Thyroid gland (tissue), 4 donors: ENCODE data around the gene GDNF. TPM values are rescaled to one million over a fixed set of nuclear protein-coding genes. Genes with fewer than 3 reads are reported as not detected.
"Not testable (repeated sequence)": the region's sequence is repeated elsewhere in the genome, so short reads cannot be mapped to it uniquely, and the experiment has no call there.

ENCODE experiments used
- DNase-seq, 2 donors: peaks; one replicate each; pipeline ENCODE4 v3.0.0-alpha.2; 2019
- H3K27ac ChIP-seq, 3 donors: fragments of 200-600 bp; sonication (generic); 1 replicate in 2 of 3; 2 replicates in 1 of 3; pipeline ENCODE4 v1.5.1; 2016 to 2019; ENCODE audit warnings: mild to moderate bottlenecking in 1 of 3, moderate library complexity in 1 of 3
- H3K27me3 ChIP-seq: fragments of 200-600 bp; sonication (generic); one replicate; pipeline ENCODE4 v1.5.1; 2019
- H3K36me3 ChIP-seq, 2 donors: fragments of 200-600 bp; sonication (generic); one replicate each; pipeline ENCODE4 v1.5.1; 2016 to 2019
- H3K4me1 ChIP-seq, 2 donors: fragments of 200-600 bp; sonication (generic); one replicate each; pipeline ENCODE4 v1.5.1; 2017 to 2019
- H3K4me3 ChIP-seq, 3 donors: fragments of 200-600 bp; sonication (generic); replicated peaks in 1 of 3; 1 replicate in 2 of 3; 2 replicates in 1 of 3; pipeline ENCODE4 v1.5.1; 2016; ENCODE audit warnings: mild to moderate bottlenecking in 1 of 3
- H3K9me3 ChIP-seq: fragments of 200-600 bp; sonication (generic); one replicate; pipeline ENCODE4 v1.5.1; 2017
- CTCF ChIP-seq, 6 experiments: fragments of 200-600 bp in 3 of 6; fragments of 450-650 bp in 3 of 6; sonication (generic) in 3 of 6; IDR thresholded peaks; one replicate each; pipeline ENCODE4 v1.5.1; 2016 to 2019; ENCODE audit warnings: antibody characterized with exemption in 6 of 6, mild to moderate bottlenecking in 2 of 6, inconsistent platforms in 1 of 6, moderate library complexity in 1 of 6
- POLR2A ChIP-seq, 2 donors: fragments of 450-650 bp; IDR thresholded peaks; one replicate each; pipeline ENCODE4 v1.6.1; 2017; ENCODE audit warnings: antibody characterized with exemption in 2 of 2, mild to moderate bottlenecking in 2 of 2, moderate library complexity in 1 of 2
- WGBS, 2 donors: methylation state at CpG; one replicate each; pipeline ENCODE4 v1.1.5; 2017; 5-methylcytosine and 5-hydroxymethylcytosine counted together
- intact Hi-C: fragments of 100-400 bp; cut with DNase I; formaldehyde crosslinking; loops from one replicate; pipeline ENCODE4 v1.15.1; 2023
- total RNA-seq, 4 donors: library from RNA; depleted of rRNA; stranded (reverse); fragments of >200 nt; gene quantifications; one replicate each; pipeline ENCODE4 v1.2.3, GENCODE V29; 2016

The GDNF gene
- total RNA-seq, 4 donors from 2014 or later, result not detected

GRCh38 chr5:37869216-37869615 lies 29.4 kb upstream of the GDNF start:
- 85 to 91% methylated on average over 2 of the region's 2 CpGs for WGBS, 2 donors
- no peaks in the 10 kb centered on the region for H3K4me1 ChIP-seq
- H3K27ac ChIP-seq, result no peak overlapping the region
- no peak for DNase-seq
- H3K9me3 ChIP-seq, result no peaks in the 10 kb centered on the region
- H3K36me3 ChIP-seq, result no peaks in the 10 kb centered on the region
- no peak overlapping the region for H3K4me3 ChIP-seq
- intact Hi-C loops, result no loop called here
- TF ChIP-seq CTCF (IDR thresholded peaks at IDR 0.05) (no peak), POLR2A (IDR thresholded peaks at IDR 0.05) (no peak)
- H3K27me3 ChIP-seq, result no peaks in the 10 kb centered on the region

GRCh38 chr5:37867654-37868053 lies 27.8 kb upstream of the GDNF start:
- TF ChIP-seq POLR2A (IDR thresholded peaks at IDR 0.05) (no peak), CTCF (IDR thresholded peaks at IDR 0.05) (no peak)

GRCh38 chr5:37862907-37863306 lies 23.1 kb upstream of the GDNF start:
- H3K36me3 ChIP-seq, DNase-seq, intact Hi-C loops, H3K4me3 ChIP-seq, H3K9me3 ChIP-seq, H3K4me1 ChIP-seq, H3K27me3 ChIP-seq, H3K27ac ChIP-seq: not testable (repeated sequence)
- 91 to 93% methylated on average over 1 of the region's 1 CpG for WGBS, 2 donors

More at GRCh38 chr5:37867654-37868053, 27.8 kb upstream of the GDNF start:
- 45 to 56% methylated on average over 3 of the region's 3 CpGs for WGBS, 2 donors
- Histone ChIP-seq H3K4me3 (no peak overlapping the region), H3K36me3 (no peaks in the 10 kb centered on the region), H3K27me3 (no peaks in the 10 kb centered on the region), H3K9me3 (no peaks in the 10 kb centered on the region), H3K27ac (no peak overlapping the region), H3K4me1 (no peaks in the 10 kb centered on the region)
- no peak for DNase-seq
- intact Hi-C loops, result no loop called here

GRCh38 chr5:37860206-37860605 lies 20.4 kb upstream of the GDNF start:
- H3K4me3 ChIP-seq, result no peak overlapping the region
- TF ChIP-seq CTCF (IDR thresholded peaks at IDR 0.05) (no peak), POLR2A (IDR thresholded peaks at IDR 0.05) (no peak)
- intact Hi-C loops, result no loop called here
- H3K4me1 ChIP-seq, result no peaks in the 10 kb centered on the region
- H3K36me3 ChIP-seq, result no peaks in the 10 kb centered on the region
- WGBS, 2 donors, result 52 to 57% methylated on average over 3 of the region's 3 CpGs
- no peak for DNase-seq
- H3K27me3 ChIP-seq, result no peaks in the 10 kb centered on the region
- H3K27ac ChIP-seq, result no peak overlapping the region
- H3K9me3 ChIP-seq, result no peaks in the 10 kb centered on the region

GRCh38 chr5:37859805-37860204 lies 20.0 kb upstream of the GDNF start:
- no peaks in the 10 kb centered on the region for H3K4me1 ChIP-seq
- no peak for DNase-seq
- intact Hi-C loops, result no loop called here
- H3K27ac ChIP-seq, result no peak overlapping the region
- no peaks in the 10 kb centered on the region for H3K27me3 ChIP-seq
- no peak for TF ChIP-seq POLR2A (IDR thresholded peaks at IDR 0.05)
- TF ChIP-seq CTCF (IDR thresholded peaks at IDR 0.05), result no peak
- no peak overlapping the region for H3K4me3 ChIP-seq
- WGBS, 2 donors, result 76 to 77% methylated on average over 4 of the region's 4 CpGs
- no peaks in the 10 kb centered on the region for H3K9me3 ChIP-seq
- no peaks in the 10 kb centered on the region for H3K36me3 ChIP-seq

GRCh38 chr5:37858250-37858649 lies 18.4 kb upstream of the GDNF start:
- no peak for DNase-seq
- H3K4me1 ChIP-seq, result no peaks in the 10 kb centered on the region
- no peak overlapping the region for H3K4me3 ChIP-seq
- H3K9me3 ChIP-seq, result no peaks in the 10 kb centered on the region
- H3K36me3 ChIP-seq, result no peaks in the 10 kb centered on the region
- intact Hi-C loops, result no loop called here
- H3K27ac ChIP-seq, result no peak overlapping the region
- TF ChIP-seq CTCF (IDR thresholded peaks at IDR 0.05), result no peak
- TF ChIP-seq POLR2A (IDR thresholded peaks at IDR 0.05), result no peak
- no peaks in the 10 kb centered on the region for H3K27me3 ChIP-seq
